Measurements from ENCODE around the gene SSH3.
"Not testable (repeated sequence)": the region's sequence is repeated elsewhere in the genome, so short reads cannot be mapped to it uniquely, and the experiment has no call there.

The SSH3 gene

DNA sequence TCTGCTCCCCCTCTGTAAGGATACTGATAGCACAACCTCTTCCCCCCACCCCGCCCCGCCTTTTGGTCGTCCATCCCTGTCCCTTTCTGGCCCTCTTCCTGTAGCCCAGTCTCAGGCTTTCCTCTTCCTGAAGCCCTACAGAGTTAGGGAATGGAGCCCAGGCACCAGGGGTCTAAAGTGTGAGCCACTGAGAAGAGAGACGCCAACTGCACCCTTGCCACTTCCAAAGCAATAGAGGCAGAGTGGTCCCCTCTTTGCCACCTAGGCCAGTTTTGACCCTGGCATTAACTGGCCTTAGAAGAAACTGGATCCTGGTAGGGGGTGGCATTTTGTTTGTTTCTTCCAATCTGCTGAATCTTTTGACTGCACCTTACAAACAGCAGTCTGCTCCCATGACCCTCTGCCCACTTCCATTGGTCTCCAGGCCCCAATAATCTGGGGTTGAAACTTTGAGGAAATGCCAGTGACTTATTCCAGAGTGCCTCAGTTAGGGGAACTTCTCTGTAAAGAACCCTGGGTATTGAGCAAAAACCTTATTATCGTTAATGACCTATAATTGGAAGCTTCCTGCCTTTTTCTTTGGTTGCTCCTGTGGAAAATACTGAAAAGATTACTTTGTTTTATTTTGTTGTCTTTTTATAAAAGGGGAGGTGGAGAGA, 46.7 kb upstream of the SSH3 start:
- no peak for DNase-seq
- Histone ChIP-seq H3K4me3 (ENCODE audit: low read depth, low read length) (no peak overlapping the region), H3K36me3 (replicated peaks) (peaks cover 52% of the 10 kb centered on the region), H3K27me3 (replicated peaks) (no peaks in the 10 kb centered on the region), H3K27ac (no peak overlapping the region)
- no peak for TF ChIP-seq CTCF (IDR thresholded peaks at IDR 0.05; ENCODE audit: low read depth, low read length, missing control alignments)
- in situ Hi-C loops (cut with HindIII; ENCODE audit: low pct_ligation_motif_present, low sequenced_read_pairs) = no loop called here

GRCh38 chr11:67260406-67260805, 42.9 kb upstream of the SSH3 start:
- in situ Hi-C loops (cut with HindIII; ENCODE audit: low pct_ligation_motif_present, low sequenced_read_pairs) = no loop called here
- Histone ChIP-seq H3K27me3 (replicated peaks) (no peaks in the 10 kb centered on the region), H3K27ac (no peak overlapping the region), H3K36me3 (replicated peaks) (peaks cover 14% of the 10 kb centered on the region), H3K4me3 (ENCODE audit: low read depth, low read length) (no peak overlapping the region)
- TF ChIP-seq CTCF (IDR thresholded peaks at IDR 0.05; ENCODE audit: low read depth, low read length, missing control alignments) = no peak
- DNase-seq = no peak

- H3K27me3 ChIP-seq (replicated peaks); in situ Hi-C loops (cut with HindIII; ENCODE audit: low pct_ligation_motif_present, low sequenced_read_pairs); H3K27ac ChIP-seq; H3K36me3 ChIP-seq (replicated peaks): not testable (repeated sequence)
- peak overlapping the region; percentile 46 for H3K4me3 ChIP-seq (ENCODE audit: low read depth, low read length)
- DNase-seq = peak; percentile 33
These were observed 42.3 kb upstream of the SSH3 start for GRCh38 chr11:67260885-67261639.

- Histone ChIP-seq H3K27me3 (replicated peaks) (no peaks in the 10 kb centered on the region), H3K4me3 (ENCODE audit: low read depth, low read length) (peak overlapping the region; percentile 46), H3K36me3 (replicated peaks) (peaks cover 6% of the 10 kb centered on the region), H3K27ac (no peak overlapping the region)
- peak; percentile 48 for TF ChIP-seq CTCF (IDR thresholded peaks at IDR 0.05; ENCODE audit: low read depth, low read length, missing control alignments)
- in situ Hi-C loops (cut with HindIII; ENCODE audit: low pct_ligation_motif_present, low sequenced_read_pairs) = no loop called here
- no peak for DNase-seq
These were observed 41.7 kb upstream of the SSH3 start for GRCh38 chr11:67261640-67261945.

- TF ChIP-seq CTCF (IDR thresholded peaks at IDR 0.05; ENCODE audit: low read depth, low read length, missing control alignments) = no peak
- DNase-seq = no peak
- Histone ChIP-seq H3K36me3 (replicated peaks) (peaks cover under 1% of the 10 kb centered on the region), H3K27ac (no peak overlapping the region), H3K27me3 (replicated peaks) (no peaks in the 10 kb centered on the region), H3K4me3 (ENCODE audit: low read depth, low read length) (no peak overlapping the region)
- in situ Hi-C loops (cut with HindIII; ENCODE audit: low pct_ligation_motif_present, low sequenced_read_pairs) = no loop called here
These were observed 41.2 kb upstream of the SSH3 start for GRCh38 chr11:67261946-67262681.
